CD4-positive, alpha-beta T cell treated with Interleukin-4 for 4 hours (primary cell): ENCODE data around the gene HS3ST6.
"Not testable (repeated sequence)": the region's sequence is repeated elsewhere in the genome, so short reads cannot be mapped to it uniquely, and the experiment has no call there.

Source experiments
- DNase-seq: peaks from one replicate; pipeline ENCODE4 v3.0.0-alpha.2; 2020

The HS3ST6 gene

GRCh38 chr16:1924095-1924494 lies 5.9 kb upstream of the HS3ST6 start:
- no peak for DNase-seq

- no peak for DNase-seq
Observed at GRCh38 chr16:1923299-1924034, 5.3 kb upstream of the HS3ST6 start.

GRCh38 chr16:1922357-1922756 lies 4.1 kb upstream of the HS3ST6 start:
- no peak for DNase-seq

- DNase-seq = no peak
Observed at GRCh38 chr16:1920727-1921171, 2.5 kb upstream of the HS3ST6 start.

- not testable (repeated sequence) for DNase-seq
Observed at GRCh38 chr16:1920122-1920521, 1.9 kb upstream of the HS3ST6 start.

- no peak for DNase-seq
Observed at GRCh38 chr16:1919327-1919998, 1.2 kb upstream of the HS3ST6 start.

- no peak for DNase-seq
Observed at GRCh38 chr16:1917665-1918350, 407 bp downstream of the HS3ST6 start.

GRCh38 chr16:1917056-1917664 lies 1.1 kb downstream of the HS3ST6 start:
- DNase-seq = no peak

GRCh38 chr16:1916640-1916990 lies 1.6 kb downstream of the HS3ST6 start:
- DNase-seq = no peak

- no peak for DNase-seq
Observed at GRCh38 chr16:1915732-1916639, 2.2 kb downstream of the HS3ST6 start.

- DNase-seq = no peak
Observed at GRCh38 chr16:1914988-1915387, 3.2 kb downstream of the HS3ST6 start.

- no peak for DNase-seq
Observed at GRCh38 chr16:1914084-1914608, 4.1 kb downstream of the HS3ST6 start.

GRCh38 chr16:1913327-1914083 lies 4.7 kb downstream of the HS3ST6 start:
- no peak for DNase-seq

GRCh38 chr16:1912215-1912543 lies 6.0 kb downstream of the HS3ST6 start:
- DNase-seq = no peak

GRCh38 chr16:1911467-1912214 lies 6.6 kb downstream of the HS3ST6 start:
- DNase-seq = no peak

GRCh38 chr16:1909561-1910231 lies 8.5 kb downstream of the HS3ST6 start:
- DNase-seq = no peak

GRCh38 chr16:1908983-1909382 lies 9.2 kb downstream of the HS3ST6 start:
- no peak for DNase-seq

GRCh38 chr16:1908184-1908583 lies 10.0 kb downstream of the HS3ST6 start:
- DNase-seq = no peak

- no peak for DNase-seq
Observed at GRCh38 chr16:1907226-1907860, 10.9 kb downstream of the HS3ST6 start.

- no peak for DNase-seq
Observed at GRCh38 chr16:1906846-1907165, 11.4 kb downstream of the HS3ST6 start.
